CD4-positive, alpha-beta T cell treated with Interleukin-21 for 1 hour (primary cell): ENCODE measurements around the gene YY1.
"Not testable (repeated sequence)": the region's sequence is repeated elsewhere in the genome, so short reads cannot be mapped to it uniquely, and the experiment has no call there.

ENCODE experiments used
- DNase-seq: peaks from one replicate; pipeline ENCODE4 v3.0.0-alpha.2; 2020

YY1 gene

DNA sequence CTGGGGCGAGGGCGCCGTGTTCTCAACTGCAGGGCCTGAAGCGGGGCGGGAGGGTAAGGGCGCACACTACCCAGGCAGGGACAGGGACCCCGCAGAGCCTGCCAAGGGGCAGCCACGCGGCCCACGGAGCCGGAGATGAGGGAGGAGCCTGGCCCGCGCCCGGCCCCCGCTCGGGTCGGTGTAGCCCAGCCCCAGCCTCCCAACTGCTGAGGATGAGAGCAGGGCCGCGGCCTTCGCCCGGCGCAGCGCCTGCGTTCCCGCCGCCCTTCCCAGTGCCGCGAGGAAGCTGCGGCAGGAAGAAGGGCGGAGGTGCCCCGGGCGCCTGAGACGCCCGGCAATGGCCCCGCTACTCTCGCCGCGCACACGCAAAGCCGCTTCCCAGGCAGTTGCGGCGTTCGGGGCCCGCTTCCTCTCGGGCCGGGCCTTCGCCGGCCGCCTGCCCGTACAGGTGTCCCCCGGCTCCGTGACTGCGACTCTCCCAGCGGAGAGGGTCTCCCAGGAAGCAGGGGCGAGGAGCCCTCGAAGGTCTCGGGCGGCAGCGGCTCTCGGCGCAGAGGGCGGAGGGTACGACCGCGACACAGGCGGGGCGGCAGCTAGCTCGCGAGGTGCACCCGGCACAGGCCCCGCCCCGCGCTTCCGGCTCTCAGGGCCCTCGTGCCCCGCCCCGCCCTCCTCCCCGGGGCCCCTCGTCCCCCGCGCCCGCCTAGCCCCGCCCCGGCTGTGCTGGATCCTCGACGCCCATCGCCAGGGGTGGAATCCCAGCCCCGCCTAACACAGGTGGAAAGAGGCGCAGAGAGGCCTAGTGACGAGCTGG is 24.8 kb upstream of the YY1 start:
- DNase-seq = peak; percentile 91

GRCh38 chr14:100214770-100215083 is 24.2 kb upstream of the YY1 start:
- DNase-seq = no peak

DNA sequence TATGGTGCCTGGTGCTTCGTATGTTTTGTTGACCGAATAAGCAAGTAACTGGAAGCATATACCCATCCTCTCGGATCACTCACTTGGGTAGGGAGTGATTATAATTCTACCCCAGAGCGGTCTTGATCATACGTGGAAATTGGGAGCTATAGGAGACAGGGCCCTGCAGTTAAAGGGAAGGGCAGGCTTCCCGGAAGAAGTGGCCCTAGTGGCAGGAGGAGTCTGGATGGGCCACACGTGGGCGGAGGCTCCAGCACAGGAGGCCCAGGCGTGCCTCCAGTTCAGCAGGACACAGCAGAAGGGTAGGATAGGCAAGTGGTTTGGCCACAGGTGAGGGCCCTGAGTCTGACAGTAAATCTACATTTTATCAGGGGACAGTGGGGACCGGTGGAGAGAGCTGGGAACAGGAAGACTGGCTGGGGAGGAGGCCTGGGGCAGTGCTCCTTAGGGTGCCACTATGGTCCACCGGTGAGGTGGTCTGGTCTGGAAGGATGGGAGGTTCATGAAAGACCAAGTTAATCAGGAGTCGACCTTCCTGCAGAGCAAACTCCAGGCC is 23.5 kb upstream of the YY1 start:
- DNase-seq = no peak

DNA sequence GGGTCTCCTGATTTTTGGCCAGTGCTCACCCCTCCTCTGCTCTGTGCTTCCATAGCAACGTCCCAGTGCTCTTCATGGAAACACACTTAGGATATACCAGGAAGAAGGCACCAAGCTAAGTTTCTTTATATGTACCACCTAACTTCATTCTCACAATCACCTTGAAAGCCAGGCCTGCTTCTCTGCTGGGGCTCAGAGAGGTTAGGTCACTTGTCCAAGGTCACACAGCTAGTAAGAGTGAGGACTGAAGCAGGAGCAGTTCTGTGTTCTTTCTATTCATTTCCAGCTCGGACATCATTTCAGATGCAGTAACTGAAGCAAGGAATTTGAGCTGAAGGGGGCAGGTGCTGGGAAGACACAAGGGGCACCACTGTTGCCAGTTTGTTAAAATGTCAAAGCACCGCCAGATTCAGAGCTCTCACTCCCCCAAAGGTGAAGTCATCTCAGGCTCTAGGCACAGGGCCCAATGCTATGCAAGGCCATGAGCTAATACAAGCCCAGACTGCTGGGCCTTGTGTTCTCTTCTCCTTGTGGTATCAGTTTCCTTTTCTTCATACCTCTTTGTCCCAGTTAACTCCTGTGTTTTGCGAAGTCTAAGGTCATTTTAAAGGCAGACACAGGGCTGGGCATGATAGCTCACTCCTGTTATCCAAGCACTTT is 19.7 kb upstream of the YY1 start:
- no peak for DNase-seq

- peak; percentile 75 for DNase-seq
Measured at GRCh38 chr14:100221533-100222223, 17.3 kb upstream of the YY1 start.

DNA sequence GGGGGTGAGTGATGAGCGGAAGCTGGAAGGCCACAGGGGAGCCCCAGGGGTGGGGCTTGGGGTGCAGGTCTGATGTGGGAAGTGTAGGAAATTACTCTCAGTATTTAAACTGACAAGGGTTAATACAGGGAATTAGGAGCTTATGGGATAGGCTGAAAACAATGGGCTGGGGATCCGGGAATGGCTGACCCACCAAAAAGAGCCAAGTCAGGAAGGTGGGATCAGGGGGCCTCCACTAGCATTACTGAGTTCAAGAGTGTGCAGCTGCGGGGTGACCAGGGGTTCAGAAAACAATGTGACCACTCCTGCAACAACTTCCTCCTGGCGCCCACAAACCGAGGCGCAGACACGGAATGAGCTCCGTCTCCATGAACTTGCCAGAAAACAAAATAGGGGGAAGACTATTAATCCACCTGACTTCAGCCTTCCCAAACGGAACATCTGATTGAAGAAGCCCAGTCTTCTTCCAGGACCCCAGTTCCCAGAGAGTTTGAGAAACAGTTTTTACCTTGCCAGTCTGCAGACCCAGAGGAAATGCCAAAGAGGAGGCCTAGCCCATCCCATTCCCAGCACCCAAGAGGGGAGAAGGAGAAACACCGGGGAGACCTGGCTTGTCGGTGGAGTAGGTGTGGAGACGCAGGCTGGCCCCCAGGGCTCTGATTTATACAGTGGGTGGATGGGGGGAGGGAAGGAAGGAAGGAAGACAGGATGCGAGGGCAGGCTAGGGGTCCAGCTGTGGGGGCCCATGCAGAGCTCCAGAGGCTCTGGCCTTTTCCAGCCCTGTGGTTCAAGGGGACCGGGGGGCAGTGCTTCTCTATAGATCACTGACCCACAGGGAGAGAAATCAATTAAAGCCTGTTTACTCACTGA is 16.5 kb upstream of the YY1 start:
- no peak for DNase-seq

GRCh38 chr14:100223332-100224201 is 15.4 kb upstream of the YY1 start:
- DNase-seq = no peak

GRCh38 chr14:100224229-100224866 is 14.6 kb upstream of the YY1 start:
- no peak for DNase-seq

DNA sequence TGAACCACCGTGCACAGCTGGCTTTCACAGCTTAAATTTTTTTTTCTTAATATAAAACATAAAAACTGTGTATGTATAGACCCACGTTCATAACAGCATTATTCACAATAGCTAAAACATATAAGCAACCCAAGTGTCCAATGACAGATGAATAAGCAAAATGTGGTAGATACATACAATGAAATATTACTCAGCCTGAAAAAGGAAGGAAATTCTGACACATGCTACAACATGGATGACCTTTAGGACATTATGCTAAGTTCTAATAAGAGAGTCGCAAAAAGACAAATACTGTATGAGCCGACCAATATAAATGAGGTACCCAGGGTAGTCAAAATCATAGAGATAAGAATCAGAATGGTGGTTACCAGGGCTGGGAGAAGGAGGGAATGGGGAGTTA is 13.8 kb upstream of the YY1 start:
- no peak for DNase-seq

DNA sequence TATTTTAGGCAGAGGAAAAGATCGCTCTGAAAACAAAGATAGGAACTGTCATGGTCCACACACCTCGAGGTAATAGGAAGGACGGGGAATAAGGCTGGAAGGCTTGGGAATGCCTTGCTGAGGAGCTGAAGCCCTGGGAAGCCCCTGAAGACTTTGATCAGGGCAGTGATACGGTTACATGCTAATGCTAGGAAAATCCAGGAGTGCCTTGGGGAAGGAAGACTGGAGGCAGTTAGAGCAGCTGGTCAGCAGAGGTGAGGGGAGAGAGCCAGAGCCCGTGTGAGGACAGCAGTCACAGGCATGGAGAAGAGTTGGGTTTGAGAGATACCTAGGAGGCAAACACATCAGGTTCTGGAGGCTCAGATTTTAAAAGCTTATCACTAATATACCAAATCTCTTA is 8.6 kb upstream of the YY1 start:
- no peak for DNase-seq

- peak; percentile 36 for DNase-seq
Measured at GRCh38 chr14:100234511-100234910, 4.4 kb upstream of the YY1 start.

DNA sequence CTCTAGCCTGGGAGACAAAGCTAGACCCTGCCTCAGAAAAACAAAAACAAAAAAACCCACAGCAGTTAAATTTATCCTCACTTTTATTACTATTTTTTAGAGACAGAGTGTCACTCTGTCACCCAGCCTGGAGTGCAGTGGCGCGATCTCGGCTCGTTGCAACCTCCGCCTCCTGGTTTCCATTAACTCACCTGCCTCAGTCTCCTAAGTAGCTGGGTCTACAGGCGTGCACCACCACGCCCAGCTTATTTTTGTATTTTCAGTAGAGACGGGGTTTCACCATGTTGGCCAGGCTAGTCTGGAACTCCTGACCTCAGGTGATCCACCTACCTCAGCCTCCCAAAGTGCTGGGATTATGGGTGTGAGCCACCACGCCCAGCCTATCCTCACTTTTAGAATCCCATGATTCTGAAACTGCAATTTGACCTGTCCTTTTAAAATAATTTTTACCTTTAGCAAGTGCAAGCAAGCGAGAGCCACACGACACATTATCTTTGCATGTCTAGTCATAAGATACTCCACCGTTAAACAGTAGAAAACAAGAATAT is 2.6 kb upstream of the YY1 start:
- DNase-seq = not testable (repeated sequence)

DNA sequence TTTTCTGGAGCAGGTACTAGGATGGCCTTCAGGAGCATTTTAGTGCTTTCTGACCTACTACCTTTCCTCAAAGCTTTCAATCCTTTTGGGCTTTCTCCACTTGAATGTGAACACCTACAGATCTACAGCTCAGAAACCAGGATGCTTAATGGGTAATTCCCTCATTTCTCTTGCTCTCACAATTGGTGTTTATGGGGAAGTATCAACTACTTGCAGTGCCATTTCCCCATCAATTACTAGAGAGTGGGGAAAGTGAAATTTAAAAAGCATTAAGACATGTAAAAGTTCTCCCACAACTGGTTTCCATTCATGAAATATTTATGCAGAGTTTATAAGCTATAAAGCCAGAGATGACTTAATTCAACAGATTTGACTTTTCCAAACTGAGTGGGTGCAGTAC is 2.1 kb upstream of the YY1 start:
- no peak for DNase-seq

GRCh38 chr14:100237735-100238418 is 1.1 kb upstream of the YY1 start:
- DNase-seq = peak; percentile 67

GRCh38 chr14:100239211-100239839 is 381 bp downstream of the YY1 start:
- no peak for DNase-seq

DNA sequence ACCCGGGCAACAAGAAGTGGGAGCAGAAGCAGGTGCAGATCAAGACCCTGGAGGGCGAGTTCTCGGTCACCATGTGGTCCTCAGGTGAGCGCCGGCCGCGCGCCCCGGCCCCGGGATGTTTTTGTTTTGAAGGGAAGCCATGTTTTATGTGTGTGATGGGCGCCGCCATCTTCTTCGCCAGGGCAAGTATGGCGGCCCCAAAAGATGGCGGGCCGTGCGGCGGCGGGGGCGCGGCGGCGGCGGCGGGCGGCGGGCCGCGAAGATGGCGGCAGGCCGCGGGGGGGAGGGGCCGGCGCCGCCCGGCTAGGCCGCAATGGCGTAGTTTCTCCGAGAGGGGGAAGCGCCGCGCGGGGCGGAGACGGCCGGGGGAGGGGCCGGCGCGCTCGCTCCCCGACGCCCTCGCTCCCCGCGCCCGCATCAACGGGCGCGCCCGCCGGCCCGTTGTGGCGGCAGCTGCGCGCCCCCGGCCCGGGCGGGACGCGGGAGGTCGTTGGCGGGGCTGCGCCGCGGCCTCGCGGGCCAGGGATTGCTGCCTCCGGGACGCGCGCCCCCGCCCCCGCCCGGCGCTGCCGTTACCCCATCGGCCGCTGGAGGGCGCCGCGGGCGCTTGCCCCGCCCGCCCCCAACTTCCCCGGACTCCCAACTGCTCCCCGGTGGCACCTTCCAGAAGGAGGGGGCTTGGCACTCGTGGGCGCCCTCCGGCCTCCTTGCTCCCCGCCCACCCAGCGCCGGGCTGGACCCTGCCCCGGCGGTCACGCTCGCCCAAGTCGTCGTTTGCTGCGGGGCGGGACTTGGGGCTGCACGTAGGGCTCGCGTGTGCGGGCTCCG is 1.1 kb downstream of the YY1 start:
- DNase-seq = peak; percentile 90

- DNase-seq = no peak
Measured at GRCh38 chr14:100240668-100241032, 1.7 kb downstream of the YY1 start.

GRCh38 chr14:100241279-100241678 is 2.3 kb downstream of the YY1 start:
- no peak for DNase-seq

DNA sequence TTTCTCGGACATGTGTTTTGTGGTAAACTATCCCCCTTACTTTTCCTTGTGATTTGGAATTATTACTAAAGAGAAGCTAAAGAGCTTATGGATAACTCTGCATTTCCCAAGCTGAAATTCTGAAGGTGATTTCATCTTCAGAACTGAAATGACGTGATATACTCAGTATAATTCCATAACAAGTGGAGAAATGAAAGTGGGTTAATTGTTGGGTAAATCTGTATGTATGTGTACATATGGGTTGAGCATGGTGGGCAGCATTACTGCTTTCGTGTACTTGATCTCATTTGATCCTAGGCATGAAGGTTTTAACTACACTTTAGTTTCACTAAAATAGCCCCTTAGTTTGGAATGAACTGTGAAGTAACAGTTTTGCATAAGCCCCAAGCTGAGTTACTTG is 4.1 kb downstream of the YY1 start:
- no peak for DNase-seq
